B cell (primary cell): ENCODE results near the gene CD44. TPM values are rescaled to one million over a fixed set of nuclear protein-coding genes. Genes with fewer than 3 reads are reported as not detected.

Source experiments
- ATAC-seq: fragments of 200-7000 bp; cut with Tn5 transposase; one replicate; pipeline ENCODE4 v1.10.0; 2021; ENCODE audit warnings: low read depth, mild to moderate bottlenecking, moderate number of reproducible peaks, moderate library complexity
- CTCF ChIA-PET: fragments of 350-600 bp; sonication (Branson Sonifier 250); formaldehyde crosslinking; loops from one replicate; lab custom pipeline; 2021; ENCODE audit warnings: antibody characterized with exemption, inconsistent platforms; lab: Charles Lee
- POLR2A ChIA-PET: fragments of 350-600 bp; sonication (Branson Sonifier 250); formaldehyde crosslinking; loops from one replicate; lab custom pipeline; 2021; ENCODE audit warnings: antibody characterized with exemption; lab: Charles Lee
- DNase-seq: peaks from one replicate; pipeline ENCODE4 v3.0.0; 2013
- H2AFZ ChIP-seq: 2 replicates; pipeline ENCODE4 v1.6.1; 2012; ENCODE audit warnings: mild to moderate bottlenecking, low read depth, low read length; ENCODE audit not compliant: insufficient read depth, poor library complexity, severe bottlenecking
- H3K27ac ChIP-seq, 2 donors: 1 replicate in 1 of 2; 2 replicates in 1 of 2; pipeline ENCODE4 v1.5.1; 2012 to 2013; ENCODE audit warnings: low read length in 2 of 2, mild to moderate bottlenecking in 2 of 2, moderate library complexity in 1 of 2
- H3K27me3 ChIP-seq, 4 experiments: fragments of 200-600 bp in 1 of 4; sonication (generic) in 1 of 4; replicated peaks in 1 of 4; 1 replicate in 2 of 4; 2 replicates in 2 of 4; pipeline versions ENCODE4 v1.6.1 to v1.7.0; 2013 to 2016; ENCODE audit warnings: low read length in 3 of 4, mild to moderate bottlenecking in 2 of 4, mixed read lengths in 1 of 4, moderate library complexity in 1 of 4; ENCODE audit not compliant: insufficient read depth in 4 of 4, control insufficient read depth in 3 of 4; ENCODE audit errors: control extremely low read depth in 1 of 4
- H3K36me3 ChIP-seq, 2 experiments: replicated peaks in 1 of 2; 1 replicate in 1 of 2; 2 replicates in 1 of 2; pipeline versions ENCODE4 v1.6.1 to v1.7.1; 2013; ENCODE audit warnings: low read length in 1 of 2; ENCODE audit not compliant: insufficient read depth in 2 of 2, control insufficient read depth in 1 of 2; ENCODE audit errors: control extremely low read depth in 1 of 2, extremely low read depth in 1 of 2
- H3K4me1 ChIP-seq, 2 donors: fragments of 200-600 bp in 1 of 2; sonication (generic) in 1 of 2; 1 replicate in 1 of 2; 2 replicates in 1 of 2; pipeline versions ENCODE4 v1.5.1 to v1.6.1; 2013 to 2017; ENCODE audit warnings: low read length in 2 of 2; ENCODE audit not compliant: control insufficient read depth in 2 of 2, insufficient read depth in 2 of 2
- H3K4me2 ChIP-seq: replicated peaks from 2 replicates; pipeline ENCODE3; 2012; ENCODE audit warnings: mild to moderate bottlenecking, low read depth, low read length; ENCODE audit not compliant: poor library complexity, severe bottlenecking
- H3K4me3 ChIP-seq, 5 experiments: fragments of 200-600 bp in 1 of 5; sonication (generic) in 1 of 5; 1 replicate in 3 of 5; 2 replicates in 2 of 5; pipeline versions ENCODE4 v1.5.1 to v1.7.0; 2011 to 2016; ENCODE audit warnings: low read length in 4 of 5, mild to moderate bottlenecking in 4 of 5, low read depth in 2 of 5, control low read depth in 1 of 5, moderate library complexity in 1 of 5; ENCODE audit not compliant: insufficient read depth in 1 of 5; ENCODE audit errors: control extremely low read depth in 1 of 5, extremely low read depth in 1 of 5
- H3K79me2 ChIP-seq: fragments of 200-600 bp; sonication (generic); one replicate; pipeline ENCODE4 v1.6.0; 2016; ENCODE audit warnings: low read length; ENCODE audit not compliant: control insufficient read depth, insufficient read depth
- H3K9ac ChIP-seq: fragments of 200-600 bp; sonication (generic); 2 replicates; pipeline ENCODE4 v1.6.1; 2017; ENCODE audit warnings: mild to moderate bottlenecking, low read length, moderate library complexity
- H3K9me3 ChIP-seq, 3 donors: one replicate each; pipeline versions ENCODE4 v1.6.1 to v1.7.1; 2013; ENCODE audit warnings: low read length in 2 of 3; ENCODE audit not compliant: control insufficient read depth in 2 of 3, insufficient read depth in 1 of 3; ENCODE audit errors: control extremely low read depth in 1 of 3
- H4K20me1 ChIP-seq: 2 replicates; pipeline ENCODE4 v1.6.0; 2012; ENCODE audit warnings: mild to moderate bottlenecking, low read length; ENCODE audit not compliant: insufficient read depth, control insufficient read depth, poor library complexity, severe bottlenecking
- H3K27ac Mint-ChIP-seq: one replicate; pipeline ENCODE4 v1.8.0; 2021; ENCODE audit warnings: mixed read lengths
- H3K27me3 Mint-ChIP-seq: one replicate; pipeline ENCODE4 v1.8.0; 2021; ENCODE audit warnings: mixed read lengths
- H3K4me1 Mint-ChIP-seq: one replicate; pipeline ENCODE4 v1.8.0; 2021; ENCODE audit warnings: mixed read lengths
- H3K4me3 Mint-ChIP-seq: one replicate; pipeline ENCODE4 v1.8.0; 2021; ENCODE audit warnings: mixed read lengths
- H3K9me3 Mint-ChIP-seq: one replicate; pipeline ENCODE4 v1.8.0; 2022; ENCODE audit warnings: mixed read lengths; ENCODE audit not compliant: insufficient read depth
- EZH2 ChIP-seq: IDR thresholded peaks from 2 replicates; pipeline ENCODE4 v1.6.1; 2012; ENCODE audit warnings: borderline replicate concordance, low read depth, mild to moderate bottlenecking, moderate library complexity, low read length; ENCODE audit not compliant: insufficient read depth, poor library complexity, severe bottlenecking
- WGBS: methylation state at CpG from one replicate; pipeline ENCODE4 v1.1.5; 2013; ENCODE audit warnings: missing lambda C conversion rate; ENCODE audit not compliant: insufficient coverage; 5-methylcytosine and 5-hydroxymethylcytosine counted together
- intact Hi-C: fragments of 100-400 bp; cut with micrococcal nuclease; formaldehyde crosslinking; loops from one replicate; pipeline ENCODE4 v1.10.0; 2022
- polyA plus RNA-seq: library from polyadenylated mRNA; depleted of rRNA; stranded (reverse); fragments of >200 nt; gene quantifications from 2 replicates; pipeline ENCODE4 v1.2.3, GENCODE V29; 2012
- total RNA-seq, 2 donors: library from RNA; stranded (reverse); fragments of 120-200 nt in 1 of 2; gene quantifications; 1 replicate in 1 of 2; 2 replicates in 1 of 2; pipeline versions ENCODE4 v1.2.3 to v1.2.4, GENCODE V29; 2013 to 2022
- TF ChIP-seq, protein P1 (sequence below): fragments of 200-600 bp; IDR thresholded peaks from one replicate; pipeline ENCODE4 v1.8.0; 2022; ENCODE audit warnings: antibody characterized with exemption, mild to moderate bottlenecking

The CD44 gene
- total and polyA plus RNA-seq, 2 donors (not counting 1 experiment from before 2014, with no cell fraction given): 261 to 896 TPM

DNA sequence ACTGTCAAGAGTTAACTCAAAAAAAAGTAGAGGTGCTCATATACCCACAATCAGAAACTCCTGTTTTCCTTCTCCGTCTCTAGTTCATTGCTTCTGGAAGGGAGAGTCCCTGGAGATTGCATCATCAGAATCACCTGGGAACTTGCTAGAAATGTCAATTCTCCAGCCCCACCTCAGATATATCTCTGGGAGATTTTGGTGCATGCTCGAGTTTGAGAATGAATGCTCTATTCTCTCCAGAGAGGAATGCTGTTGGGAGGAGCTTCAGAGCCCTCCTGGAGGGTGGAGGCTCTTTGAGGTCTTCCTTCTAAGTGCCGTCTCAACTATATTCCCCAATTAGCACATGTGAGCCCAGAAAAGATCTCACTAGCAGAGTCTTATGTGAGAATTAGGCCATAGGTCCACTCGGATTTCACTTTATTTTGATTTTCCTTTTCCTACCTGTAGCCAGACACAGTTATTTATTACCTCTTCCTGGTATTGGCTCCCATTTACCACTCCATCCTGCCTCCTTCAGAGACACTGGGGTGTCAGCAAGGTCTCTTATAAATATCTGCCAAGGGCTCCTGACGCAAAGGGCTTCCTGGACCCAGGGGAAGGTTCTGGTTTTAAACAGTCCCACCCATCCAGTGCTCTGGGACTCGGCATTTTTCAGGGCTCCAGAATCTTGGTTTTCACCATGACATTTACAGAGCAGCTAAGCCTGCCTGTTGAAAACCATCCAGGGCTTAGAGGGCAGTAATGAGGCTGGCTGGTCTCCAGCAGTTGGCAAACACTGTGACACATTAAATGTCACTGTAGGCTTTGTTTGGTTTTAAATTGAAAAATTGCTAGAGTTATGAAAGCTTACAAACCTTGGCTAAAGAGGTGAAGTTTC is 136.2 kb downstream of the CD44 start:
- Histone ChIP-seq H2AFZ (no peak overlapping the region), H4K20me1 (no peaks in the 10 kb centered on the region), H3K27me3 (no peaks in the 10 kb centered on the region), H3K4me1 (peaks cover 16 to 17% of the 10 kb centered on the region in 2 donors), H3K9ac (no peak overlapping the region), H3K79me2 (no peaks in the 10 kb centered on the region), H3K4me2 (no peak overlapping the region), H3K27ac (no peak overlapping the region), H3K9me3 (no peaks in the 10 kb centered on the region), H3K4me3 (no peak overlapping the region), H3K36me3 (no peaks in the 10 kb centered on the region)
- DNase-seq (no peak), ATAC-seq (no peak)
- TF ChIP-seq EZH2: no peak
- TF ChIP-seq, protein P1, sequence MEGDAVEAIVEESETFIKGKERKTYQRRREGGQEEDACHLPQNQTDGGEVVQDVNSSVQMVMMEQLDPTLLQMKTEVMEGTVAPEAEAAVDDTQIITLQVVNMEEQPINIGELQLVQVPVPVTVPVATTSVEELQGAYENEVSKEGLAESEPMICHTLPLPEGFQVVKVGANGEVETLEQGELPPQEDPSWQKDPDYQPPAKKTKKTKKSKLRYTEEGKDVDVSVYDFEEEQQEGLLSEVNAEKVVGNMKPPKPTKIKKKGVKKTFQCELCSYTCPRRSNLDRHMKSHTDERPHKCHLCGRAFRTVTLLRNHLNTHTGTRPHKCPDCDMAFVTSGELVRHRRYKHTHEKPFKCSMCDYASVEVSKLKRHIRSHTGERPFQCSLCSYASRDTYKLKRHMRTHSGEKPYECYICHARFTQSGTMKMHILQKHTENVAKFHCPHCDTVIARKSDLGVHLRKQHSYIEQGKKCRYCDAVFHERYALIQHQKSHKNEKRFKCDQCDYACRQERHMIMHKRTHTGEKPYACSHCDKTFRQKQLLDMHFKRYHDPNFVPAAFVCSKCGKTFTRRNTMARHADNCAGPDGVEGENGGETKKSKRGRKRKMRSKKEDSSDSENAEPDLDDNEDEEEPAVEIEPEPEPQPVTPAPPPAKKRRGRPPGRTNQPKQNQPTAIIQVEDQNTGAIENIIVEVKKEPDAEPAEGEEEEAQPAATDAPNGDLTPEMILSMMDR: no peak
- Mint-ChIP-seq H3K4me3 (no peak overlapping the region), H3K27me3 (no peaks in the 10 kb centered on the region), H3K27ac (no peak overlapping the region), H3K4me1 (peaks cover 33% of the 10 kb centered on the region), H3K9me3 (no peaks in the 10 kb centered on the region)
- CTCF ChIA-PET: no interaction called here
- POLR2A ChIA-PET: no interaction called here
- 74% methylated on average over 3 of the region's 6 CpGs for WGBS
- intact Hi-C loops: no loop called here

DNA sequence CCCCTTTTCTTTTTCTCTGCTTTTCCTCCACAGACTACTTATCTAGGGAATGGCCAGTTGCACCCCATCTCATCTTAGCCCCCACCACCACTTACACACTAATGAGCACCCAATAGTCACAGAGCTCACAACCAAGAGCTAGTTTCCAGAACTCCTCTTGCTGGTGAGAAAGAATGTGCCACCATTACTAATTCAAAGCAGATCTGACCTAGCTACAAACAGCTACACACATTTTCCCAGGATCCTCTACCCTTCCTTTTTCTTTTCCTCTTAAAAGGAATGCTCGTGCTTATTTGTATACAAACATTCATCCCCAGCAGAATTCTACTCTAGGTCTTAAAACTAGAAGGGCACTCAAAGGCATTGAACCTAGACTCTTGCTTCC is 136.8 kb downstream of the CD44 start:
- no peaks in the 10 kb centered on the region for H3K9me3 ChIP-seq
- no peak overlapping the region for H3K4me3 ChIP-seq
- no peaks in the 10 kb centered on the region for H3K27me3 Mint-ChIP-seq
- H3K4me1 ChIP-seq: peaks cover 16 to 17% of the 10 kb centered on the region in 2 donors
- WGBS: 91% methylated on average over 1 of the region's 1 CpG
- ChIA-PET POLR2A (no interaction called here), CTCF (no interaction called here)
- DNase-seq (no peak), ATAC-seq (no peak)
- H3K9me3 Mint-ChIP-seq: no peaks in the 10 kb centered on the region
- no peak overlapping the region for H3K4me3 Mint-ChIP-seq
- intact Hi-C loops: no loop called here
- H3K4me2 ChIP-seq: no peak overlapping the region
- H2AFZ ChIP-seq: no peak overlapping the region
- H3K9ac ChIP-seq: no peak overlapping the region
- H3K36me3 ChIP-seq: no peaks in the 10 kb centered on the region
- H3K27me3 ChIP-seq: no peaks in the 10 kb centered on the region
- H3K79me2 ChIP-seq: no peaks in the 10 kb centered on the region
- H3K4me1 Mint-ChIP-seq: peaks cover 31% of the 10 kb centered on the region
- TF ChIP-seq, protein P1: no peak
- no peak for TF ChIP-seq EZH2
- H3K27ac Mint-ChIP-seq: no peak overlapping the region
- H4K20me1 ChIP-seq: no peaks in the 10 kb centered on the region
- no peak overlapping the region for H3K27ac ChIP-seq
